ENCODE data around the gene KLK15.
A peak's percentile ranks its signal among the peaks of the same experiment; 100 is the strongest.

KLK15 gene

DNA sequence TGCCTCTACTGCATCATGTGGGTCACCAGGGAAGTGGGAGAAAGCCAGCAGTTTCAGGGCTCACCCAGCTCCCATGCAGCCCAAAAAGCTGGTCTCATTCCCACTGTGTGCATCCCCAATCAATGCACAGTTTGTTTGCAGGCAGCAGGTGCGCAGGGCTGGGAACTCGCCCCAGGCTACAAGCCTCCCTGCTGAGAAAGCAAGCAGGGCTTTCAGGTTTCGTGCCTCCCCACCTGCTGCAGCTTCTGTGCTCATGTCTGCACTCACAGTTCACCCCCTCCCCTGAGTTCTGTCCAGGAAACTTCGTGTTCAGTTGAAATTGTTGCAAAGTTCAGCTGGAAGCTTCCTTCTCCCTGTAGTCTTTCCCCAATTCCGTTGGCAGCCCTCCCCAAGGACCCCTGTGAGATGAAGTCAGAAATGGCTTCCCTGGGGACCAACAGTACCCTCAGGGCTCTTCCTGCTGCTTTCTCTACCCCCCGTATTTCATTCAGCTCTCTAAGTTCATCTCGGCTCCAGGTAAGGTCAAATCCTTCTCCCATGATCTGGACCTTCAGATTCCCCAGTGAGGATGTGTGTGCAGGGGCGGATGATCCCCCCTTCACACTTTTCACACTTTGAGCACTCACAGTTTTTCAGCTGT, 11.0 kb upstream of the KLK15 start:
- TF ChIP-seq, protein P1, sequence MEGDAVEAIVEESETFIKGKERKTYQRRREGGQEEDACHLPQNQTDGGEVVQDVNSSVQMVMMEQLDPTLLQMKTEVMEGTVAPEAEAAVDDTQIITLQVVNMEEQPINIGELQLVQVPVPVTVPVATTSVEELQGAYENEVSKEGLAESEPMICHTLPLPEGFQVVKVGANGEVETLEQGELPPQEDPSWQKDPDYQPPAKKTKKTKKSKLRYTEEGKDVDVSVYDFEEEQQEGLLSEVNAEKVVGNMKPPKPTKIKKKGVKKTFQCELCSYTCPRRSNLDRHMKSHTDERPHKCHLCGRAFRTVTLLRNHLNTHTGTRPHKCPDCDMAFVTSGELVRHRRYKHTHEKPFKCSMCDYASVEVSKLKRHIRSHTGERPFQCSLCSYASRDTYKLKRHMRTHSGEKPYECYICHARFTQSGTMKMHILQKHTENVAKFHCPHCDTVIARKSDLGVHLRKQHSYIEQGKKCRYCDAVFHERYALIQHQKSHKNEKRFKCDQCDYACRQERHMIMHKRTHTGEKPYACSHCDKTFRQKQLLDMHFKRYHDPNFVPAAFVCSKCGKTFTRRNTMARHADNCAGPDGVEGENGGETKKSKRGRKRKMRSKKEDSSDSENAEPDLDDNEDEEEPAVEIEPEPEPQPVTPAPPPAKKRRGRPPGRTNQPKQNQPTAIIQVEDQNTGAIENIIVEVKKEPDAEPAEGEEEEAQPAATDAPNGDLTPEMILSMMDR (IDR thresholded peaks at IDR 0.05; ENCODE audit: low read depth, low read length, missing control alignments), result no peak
- DNase-seq (ENCODE audit: extremely low read depth, low read depth), result no peak

DNA sequence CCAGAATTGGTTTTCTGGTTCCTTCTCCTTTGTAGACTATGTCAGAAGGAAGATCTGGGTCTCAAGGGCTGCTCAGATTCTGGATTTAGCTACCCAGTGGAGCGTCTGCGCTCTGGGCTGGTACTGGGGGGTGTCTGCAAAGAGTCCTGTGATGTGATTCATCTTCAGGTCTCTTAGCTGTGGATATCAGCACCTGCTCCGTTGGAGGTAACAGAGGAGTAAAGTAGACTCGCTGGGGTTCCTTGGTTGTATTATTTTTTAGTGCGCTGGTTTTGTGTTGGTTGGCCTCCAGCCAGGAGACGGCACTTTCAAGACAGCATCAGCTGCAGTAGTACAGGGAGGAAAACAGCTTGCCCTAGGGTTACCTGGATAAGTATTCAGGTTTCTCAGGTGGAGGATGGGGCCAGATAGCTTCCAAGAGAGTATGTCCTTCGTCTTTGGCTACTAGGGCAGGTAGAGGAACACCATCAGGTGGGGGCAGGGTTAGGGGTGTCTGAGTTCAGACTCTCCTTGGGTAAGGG, 10.4 kb upstream of the KLK15 start:
- no peak for DNase-seq (ENCODE audit: extremely low read depth, low read depth)
- TF ChIP-seq, protein P1 (IDR thresholded peaks at IDR 0.05; ENCODE audit: low read depth, low read length, missing control alignments), result no peak

More for the DNA sequence above, 11.0 kb upstream of the KLK15 start:
- H3K4me3 ChIP-seq (replicated peaks; ENCODE audit: low read depth, low read length), result no peak overlapping the region

DNA sequence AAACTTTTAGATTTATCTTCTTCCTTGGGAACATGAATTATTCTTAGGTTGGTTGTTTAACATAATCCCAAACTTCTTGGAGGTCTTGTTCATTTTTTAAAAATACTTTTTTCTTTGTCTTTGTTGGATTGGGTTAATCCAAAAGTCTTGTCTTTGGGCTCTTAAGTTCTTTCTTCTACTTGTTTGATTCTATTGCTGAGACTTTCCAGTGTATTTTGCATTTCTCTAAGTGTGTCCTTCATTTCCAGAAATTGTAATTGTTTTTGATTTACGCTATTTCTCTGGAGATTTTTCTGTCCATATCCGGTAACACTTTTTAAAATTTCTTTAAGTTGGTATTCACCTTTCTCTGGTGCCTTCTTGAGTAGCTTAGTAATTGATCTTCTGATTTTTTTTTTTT, 9.8 kb upstream of the KLK15 start:
- TF ChIP-seq, protein P1 (IDR thresholded peaks at IDR 0.05; ENCODE audit: low read depth, low read length, missing control alignments), result no peak
- no peak for DNase-seq (ENCODE audit: extremely low read depth, low read depth)
- no peak overlapping the region for H3K4me3 ChIP-seq (replicated peaks; ENCODE audit: low read depth, low read length)

More for the DNA sequence above, 10.4 kb upstream of the KLK15 start:
- H3K4me3 ChIP-seq (replicated peaks; ENCODE audit: low read depth, low read length), result no peak overlapping the region

DNA sequence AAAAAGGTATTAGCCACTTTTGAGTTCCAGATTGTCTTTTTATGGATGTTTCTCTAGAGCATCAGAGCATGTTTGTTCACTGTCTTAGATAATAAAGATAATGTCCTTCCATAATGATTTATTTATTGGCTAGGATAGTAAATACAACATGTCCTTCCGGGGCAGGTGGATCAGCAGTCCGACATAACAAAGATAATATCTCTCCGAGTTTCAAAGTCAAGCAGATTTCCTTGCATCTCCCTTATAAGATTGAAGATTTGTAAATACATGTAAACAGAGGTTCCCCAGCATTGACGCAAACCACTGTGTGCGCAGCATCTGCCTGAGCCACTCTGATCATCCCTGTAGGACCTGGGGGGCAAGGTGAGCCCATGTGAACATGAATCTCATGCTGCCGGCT, 8.8 kb upstream of the KLK15 start:
- no peak for DNase-seq (ENCODE audit: extremely low read depth, low read depth)
- no peak overlapping the region for H3K4me3 ChIP-seq (replicated peaks; ENCODE audit: low read depth, low read length)
- TF ChIP-seq, protein P1 (IDR thresholded peaks at IDR 0.05; ENCODE audit: low read depth, low read length, missing control alignments), result no peak

DNA sequence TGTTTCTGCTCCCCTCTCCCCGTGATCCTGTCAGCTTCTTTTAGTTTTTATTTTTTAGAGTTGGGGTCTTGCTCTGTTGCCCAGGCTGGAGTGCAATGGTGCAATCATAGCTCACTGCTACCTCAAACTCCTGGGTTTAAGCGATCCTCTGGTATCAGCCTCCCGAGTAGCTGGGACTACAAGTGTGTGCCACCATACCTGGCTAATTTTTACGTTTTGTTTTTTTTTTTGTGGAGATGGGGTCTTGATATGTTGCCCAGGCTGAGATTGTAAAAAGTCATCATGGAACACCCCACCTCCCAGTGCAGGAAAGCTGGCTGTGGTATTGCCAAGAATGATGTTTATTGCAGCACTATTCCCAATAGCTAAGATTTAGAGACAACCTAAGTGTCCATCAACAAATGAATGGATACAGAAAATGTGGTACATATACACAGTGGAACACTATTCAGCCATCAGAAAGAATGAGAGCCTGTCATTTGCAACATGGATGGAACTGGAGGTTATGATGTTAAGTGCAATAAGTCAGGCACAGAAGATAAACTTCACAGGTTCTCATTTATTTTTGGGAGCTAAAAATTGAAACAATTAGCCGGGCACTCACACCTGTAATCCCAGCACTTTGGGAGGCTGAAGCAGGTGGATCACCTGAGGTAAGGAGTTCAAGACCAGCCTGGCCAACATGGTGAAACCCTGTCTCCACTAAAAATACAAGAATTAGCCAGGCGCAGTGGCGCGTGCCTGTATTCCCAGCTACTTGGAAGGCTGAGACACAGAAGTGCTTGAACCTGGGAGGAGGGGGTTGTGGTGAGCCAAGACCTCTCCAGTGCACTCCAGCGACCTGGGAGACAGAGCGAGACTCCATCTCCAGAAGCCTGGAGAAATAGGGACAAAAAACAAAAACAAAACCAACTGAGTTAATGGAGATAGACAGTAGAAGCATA, 6.6 kb upstream of the KLK15 start:
- TF ChIP-seq, protein P1 (IDR thresholded peaks at IDR 0.05; ENCODE audit: low read depth, low read length, missing control alignments), result no peak
- no peak for DNase-seq (ENCODE audit: extremely low read depth, low read depth)
- no peak overlapping the region for H3K4me3 ChIP-seq (replicated peaks; ENCODE audit: low read depth, low read length)

DNA sequence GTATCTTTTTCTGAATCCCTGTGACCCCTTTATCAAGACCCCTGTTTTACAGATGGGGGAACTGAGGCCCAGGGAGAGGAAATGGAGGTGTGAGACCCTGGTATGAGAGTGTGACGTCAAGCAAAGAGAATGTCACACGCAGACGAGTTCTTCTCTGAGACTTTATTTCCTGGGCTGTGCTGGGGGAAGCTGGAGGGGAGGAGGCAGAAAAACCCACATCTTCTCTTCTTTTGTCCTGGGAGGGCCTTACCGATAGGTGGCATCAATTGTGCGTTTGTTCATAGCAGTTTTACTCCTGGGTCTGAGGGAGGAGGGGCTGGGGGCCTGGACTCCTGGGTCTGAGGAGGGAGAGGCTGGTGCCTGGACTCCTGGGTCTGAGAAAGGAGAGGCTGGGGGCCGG, 4.9 kb upstream of the KLK15 start:
- no peak overlapping the region for H3K4me3 ChIP-seq (replicated peaks; ENCODE audit: low read depth, low read length)
- TF ChIP-seq, protein P1 (IDR thresholded peaks at IDR 0.05; ENCODE audit: low read depth, low read length, missing control alignments), result peak; percentile 27
- no peak for DNase-seq (ENCODE audit: extremely low read depth, low read depth)
